GM19035 (cell line): ENCODE results near the gene EXOC4.
"Not testable (repeated sequence)": the region's sequence is repeated elsewhere in the genome, so short reads cannot be mapped to it uniquely, and the experiment has no call there.

ENCODE experiments used
- ATAC-seq: cut with Tn5 transposase; IDR thresholded peaks from one replicate; pipeline ENCODE4 v1.9.1; 2021; ENCODE audit not compliant: unreplicated experiment

The EXOC4 gene

GRCh38 chr7:133957845-133958244 lies 705.0 kb downstream of the EXOC4 start:
- ATAC-seq, result no peak

- ATAC-seq, result no peak
Measured at GRCh38 chr7:133958822-133959221, 705.9 kb downstream of the EXOC4 start.

- ATAC-seq, result no peak
Measured at GRCh38 chr7:133959505-133959904, 706.6 kb downstream of the EXOC4 start.

GRCh38 chr7:133961724-133962123 lies 708.8 kb downstream of the EXOC4 start:
- ATAC-seq, result no peak

GRCh38 chr7:133962646-133963045 lies 709.8 kb downstream of the EXOC4 start:
- no peak for ATAC-seq

GRCh38 chr7:133963629-133964028 lies 710.8 kb downstream of the EXOC4 start:
- ATAC-seq, result no peak

- ATAC-seq, result no peak
Measured at GRCh38 chr7:133971625-133972024, 718.7 kb downstream of the EXOC4 start.

- no peak for ATAC-seq
Measured at GRCh38 chr7:133973710-133974109, 720.8 kb downstream of the EXOC4 start.

- no peak for ATAC-seq
Measured at GRCh38 chr7:133975130-133975529, 722.3 kb downstream of the EXOC4 start.

GRCh38 chr7:133976140-133976539 lies 723.3 kb downstream of the EXOC4 start:
- no peak for ATAC-seq

- no peak for ATAC-seq
Measured at GRCh38 chr7:133977409-133978274, 724.8 kb downstream of the EXOC4 start.

GRCh38 chr7:133978502-133979295 lies 725.8 kb downstream of the EXOC4 start:
- ATAC-seq, result no peak

GRCh38 chr7:133980804-133981203 lies 727.9 kb downstream of the EXOC4 start:
- no peak for ATAC-seq

GRCh38 chr7:133983685-133984419 lies 731.0 kb downstream of the EXOC4 start:
- no peak for ATAC-seq

- ATAC-seq, result no peak
Measured at GRCh38 chr7:133985300-133985699, 732.4 kb downstream of the EXOC4 start.

GRCh38 chr7:133987582-133987981 lies 734.7 kb downstream of the EXOC4 start:
- ATAC-seq, result no peak

- ATAC-seq, result no peak
Measured at GRCh38 chr7:133993547-133993946, 740.7 kb downstream of the EXOC4 start.

GRCh38 chr7:133994100-133994499 lies 741.2 kb downstream of the EXOC4 start:
- not testable (repeated sequence) for ATAC-seq

- no peak for ATAC-seq
Measured at GRCh38 chr7:133997463-133997862, 744.6 kb downstream of the EXOC4 start.

- no peak for ATAC-seq
Measured at GRCh38 chr7:133999178-133999577, 746.3 kb downstream of the EXOC4 start.

GRCh38 chr7:134004829-134005505 lies 752.1 kb downstream of the EXOC4 start:
- no peak for ATAC-seq
